H1 (cell line): Measurements from ENCODE around the gene RPS13.

Experiments
- CTCF ChIP-seq, 3 experiments: IDR thresholded peaks; 1 replicate in 2 of 3; 2 replicates in 1 of 3; pipeline versions ENCODE4 v1.5.1 to v1.6.1; 2011; ENCODE audit warnings: low read length in 3 of 3, mild to moderate bottlenecking in 3 of 3, inconsistent platforms in 2 of 3, low read depth in 1 of 3, moderate library complexity in 1 of 3; ENCODE audit not compliant: insufficient read depth in 1 of 3; ENCODE audit errors: control extremely low read depth in 1 of 3
- EP300 ChIP-seq, 2 experiments: IDR thresholded peaks; 1 replicate in 1 of 2; 2 replicates in 1 of 2; pipeline ENCODE4 v1.6.1; 2011 to 2012; ENCODE audit warnings: low read depth in 2 of 2, low read length in 2 of 2, mild to moderate bottlenecking in 2 of 2, borderline replicate concordance in 1 of 2, inconsistent platforms in 1 of 2, moderate library complexity in 1 of 2
- POLR2A ChIP-seq, 2 experiments: IDR thresholded peaks; 1 replicate in 1 of 2; 2 replicates in 1 of 2; pipeline ENCODE4 v1.6.1; 2011; ENCODE audit warnings: low read depth in 2 of 2, low read length in 2 of 2, mild to moderate bottlenecking in 2 of 2; ENCODE audit errors: control extremely low read depth in 1 of 2
- TEAD4 ChIP-seq: IDR thresholded peaks from 2 replicates; pipeline ENCODE4 v1.6.1; 2012; ENCODE audit warnings: low read depth, low read length, inconsistent platforms, mixed read lengths

GRCh38 chr11:17075506-17075905, 2.0 kb downstream of the RPS13 start:
- TF ChIP-seq EP300 (IDR thresholded peaks at IDR 0.05; ENCODE audit: borderline replicate concordance in 1 of 2, low read depth in 2 of 2, low read length in 2 of 2) (no peak), POLR2A (IDR thresholded peaks at IDR 0.05; ENCODE audit: control extremely low read depth in 1 of 2, low read depth in 2 of 2, low read length in 2 of 2) (peak in 1 of 2 experiments; percentile 53; a peak in 1 of 3 replicates), CTCF (IDR thresholded peaks at IDR 0.05; ENCODE audit: control extremely low read depth in 1 of 3, insufficient read depth in 1 of 3, low read depth in 1 of 3, low read length in 3 of 3) (no peak), TEAD4 (no peak)
